GM12878 (cell line): ENCODE data around the gene EIF3A. TPM values are rescaled to one million over a fixed set of nuclear protein-coding genes. Genes with fewer than 3 reads are reported as not detected.

ENCODE experiments used
- CHD1 ChIP-seq: IDR thresholded peaks from 2 replicates; pipeline ENCODE4 v1.6.1; 2012; ENCODE audit warnings: low read depth, low read length, improper control_type of control experiment
- CTCF ChIP-seq, 3 experiments: IDR thresholded peaks in 2 of 3; conservative IDR thresholded peaks in 1 of 3; 2 replicates each; pipeline ENCODE4 v1.5.1; 2011; ENCODE audit warnings: low read depth in 3 of 3, low read length in 3 of 3, mild to moderate bottlenecking in 3 of 3, control low read depth in 2 of 3, moderate library complexity in 2 of 3, inconsistent platforms in 1 of 3, mixed read lengths in 1 of 3; ENCODE audit not compliant: control insufficient read depth in 2 of 3, insufficient read depth in 1 of 3; ENCODE audit errors: extremely low read depth in 1 of 3
- MTA3 ChIP-seq: IDR thresholded peaks from 2 replicates; pipeline ENCODE4 v1.6.1; 2012; ENCODE audit warnings: low read length, inconsistent platforms, borderline replicate concordance
- RAD51 ChIP-seq: fragments of 450-650 bp; IDR thresholded peaks from 2 replicates; pipeline ENCODE4 v1.6.1; 2016; ENCODE audit warnings: moderate library complexity, mild to moderate bottlenecking, inconsistent platforms
- RELA ChIP-seq: fragments of 450-650 bp; IDR thresholded peaks from 2 replicates; pipeline ENCODE4 v1.8.0; 2014; ENCODE audit warnings: borderline replicate concordance; ENCODE audit not compliant: partially characterized antibody
- SRF ChIP-seq, 2 experiments: IDR thresholded peaks; 2 replicates each; pipeline ENCODE4 v1.6.1; 2011; ENCODE audit warnings: low read depth in 2 of 2, low read length in 2 of 2, mild to moderate bottlenecking in 1 of 2, moderate library complexity in 1 of 2
- TCF12 ChIP-seq: IDR thresholded peaks from 2 replicates; pipeline ENCODE4 v1.6.1; 2011; ENCODE audit warnings: low read depth, mild to moderate bottlenecking, low read length
- TCF3 ChIP-seq: IDR thresholded peaks from 2 replicates; pipeline ENCODE4 v1.6.1; 2012; ENCODE audit warnings: low read depth, mild to moderate bottlenecking, low read length, borderline replicate concordance; ENCODE audit not compliant: insufficient read depth
- ZNF217 ChIP-seq: fragments of 450-650 bp; IDR thresholded peaks from 2 replicates; pipeline ENCODE4 v1.6.1; 2017; ENCODE audit warnings: antibody characterized with exemption, mild to moderate bottlenecking
- ZNF687 ChIP-seq: fragments of 450-650 bp; IDR thresholded peaks from 2 replicates; pipeline ENCODE4 v1.6.1; 2017; ENCODE audit warnings: mild to moderate bottlenecking, moderate library complexity
- polyA plus RNA-seq, 11 experiments: library from polyadenylated mRNA; depleted of rRNA in 4 of 11; unstranded in 6 of 11; stranded (reverse) in 5 of 11; fragments of >200 nt; fragmentation: Nextera tagmentation in 4 of 11; fragmentation: Illumina TruSeq in 1 of 11; extraction: Ambion mirVana in 4 of 11; extraction: Trizol in 1 of 11; gene quantifications; 1 replicate in 1 of 11; 2 replicates in 10 of 11; pipeline versions ENCODE4 v1.2.1 to v1.2.3, GENCODE V29; 2011 to 2016; ENCODE audit warnings: inconsistent platforms in 2 of 11, missing spikeins in 2 of 11, low read depth in 1 of 11
- total RNA-seq, 4 experiments: library from RNA; depleted of rRNA in 3 of 4; stranded (reverse); fragments of >200 nt in 3 of 4; fragmentation: Illumina TruSeq in 1 of 4; extraction: Trizol in 1 of 4; gene quantifications; 2 replicates each; pipeline versions ENCODE4 v1.2.1 to v1.2.3, GENCODE V29; 2013 to 2021

The EIF3A gene
- total and polyA plus RNA-seq, 10 of the 15 experiments (the other 5 are each of a cell fraction or from before 2014, with no cell fraction given) = 42.3 to 195 (median 96.3) TPM

- TF ChIP-seq TCF3 = 0 out of 2 replicates have a peak, but pooled peaks have one; percentile 39
- no peak for TF ChIP-seq RAD51
- no peak for TF ChIP-seq SRF (IDR thresholded peaks at IDR 0.05; ENCODE audit: low read depth in 2 of 2, low read length in 2 of 2)
- TF ChIP-seq CHD1 = no peak
- peak; percentile 9 to 24 (median 10); a peak in 2 of 6 replicates for TF ChIP-seq CTCF (IDR thresholded peaks at IDR 0.05 in 2 of 3, conservative IDR thresholded peaks at IDR 0.05 in 1 of 3; ENCODE audit: control insufficient read depth in 2 of 3, extremely low read depth in 1 of 3, insufficient read depth in 1 of 3, low read depth in 3 of 3, low read length in 3 of 3)
- TF ChIP-seq ZNF687 = no peak
- TF ChIP-seq ZNF217 = no peak
- TF ChIP-seq MTA3 = no peak
- TF ChIP-seq RELA = no peak
- 0 out of 2 replicates have a peak, but pooled peaks have one; percentile 11 for TF ChIP-seq TCF12
Measured at GRCh38 chr10:119028900-119029612, 51.6 kb downstream of the EIF3A start (continued).
